GF-D8 (cell line): ENCODE data around the gene WNT10A.
"Not testable (repeated sequence)": the region's sequence is repeated elsewhere in the genome, so short reads cannot be mapped to it uniquely, and the experiment has no call there.

Source experiments
- DNase-seq: peaks from one replicate; lab custom pipeline; 2025; lab: John Stamatoyannopoulos, UW

The WNT10A gene

GRCh38 chr2:218893349-218894150 is 12.9 kb downstream of the WNT10A start:
- no peak for DNase-seq

GRCh38 chr2:218894151-218894879 is 13.7 kb downstream of the WNT10A start:
- DNase-seq = no peak

- no peak for DNase-seq
Measured at GRCh38 chr2:218894880-218895157, 14.2 kb downstream of the WNT10A start.

- no peak for DNase-seq
Measured at GRCh38 chr2:218895326-218895725, 14.7 kb downstream of the WNT10A start.

GRCh38 chr2:218895759-218896500 is 15.3 kb downstream of the WNT10A start:
- DNase-seq = no peak

- peak; percentile 17 for DNase-seq
Measured at GRCh38 chr2:218896501-218897393, 16.1 kb downstream of the WNT10A start.

GRCh38 chr2:218897394-218898108 is 16.9 kb downstream of the WNT10A start:
- no peak for DNase-seq

GRCh38 chr2:218898109-218898878 is 17.6 kb downstream of the WNT10A start:
- DNase-seq = no peak

GRCh38 chr2:218899147-218899546 is 18.5 kb downstream of the WNT10A start:
- DNase-seq = no peak

- no peak for DNase-seq
Measured at GRCh38 chr2:218902427-218902826, 21.8 kb downstream of the WNT10A start.

GRCh38 chr2:218904176-218904575 is 23.5 kb downstream of the WNT10A start:
- DNase-seq = no peak

- DNase-seq = peak; percentile 25
Measured at GRCh38 chr2:218908721-218909619, 28.3 kb downstream of the WNT10A start.

GRCh38 chr2:218910741-218911140 is 30.1 kb downstream of the WNT10A start:
- no peak for DNase-seq

- no peak for DNase-seq
Measured at GRCh38 chr2:218920504-218920903, 39.9 kb downstream of the WNT10A start.

GRCh38 chr2:218924757-218925156 is 44.1 kb downstream of the WNT10A start:
- DNase-seq = no peak

- DNase-seq = no peak
Measured at GRCh38 chr2:218925434-218925833, 44.8 kb downstream of the WNT10A start.

- no peak for DNase-seq
Measured at GRCh38 chr2:218927422-218927821, 46.8 kb downstream of the WNT10A start.

GRCh38 chr2:218927876-218928275 is 47.2 kb downstream of the WNT10A start:
- DNase-seq = no peak

- not testable (repeated sequence) for DNase-seq
Measured at GRCh38 chr2:218930488-218930887, 49.8 kb downstream of the WNT10A start.
